ENCODE results near the gene DAPK2.

The DAPK2 gene

GRCh38 chr15:63991706-63992105 lies 54.6 kb downstream of the DAPK2 start:
- TF ChIP-seq ZBTB7A (IDR thresholded peaks at IDR 0.05; ENCODE audit: low read depth) (no peak), TCF12 (IDR thresholded peaks at IDR 0.05; ENCODE audit: low read depth) (no peak), EGR1 (IDR thresholded peaks at IDR 0.05) (no peak), RAD21 (IDR thresholded peaks at IDR 0.05; ENCODE audit: low read depth) (no peak), REST (IDR thresholded peaks at IDR 0.05; ENCODE audit: low read depth) (no peak), FOXM1 (IDR thresholded peaks at IDR 0.05; ENCODE audit: borderline replicate concordance, low read depth) (no peak), CEBPB (IDR thresholded peaks at IDR 0.05) (no peak), YY1 (IDR thresholded peaks at IDR 0.05; ENCODE audit: low read depth) (no peak), TEAD4 (IDR thresholded peaks at IDR 0.05) (no peak), MAX (IDR thresholded peaks at IDR 0.05) (no peak), NFIC (IDR thresholded peaks at IDR 0.05) (no peak), EP300 (IDR thresholded peaks at IDR 0.05; ENCODE audit: borderline replicate concordance) (no peak), TAF1 (IDR thresholded peaks at IDR 0.05; ENCODE audit: low read depth) (no peak), CREB1 (IDR thresholded peaks at IDR 0.05; ENCODE audit: low read depth) (no peak)
- TF ChIP-seq, protein P1, sequence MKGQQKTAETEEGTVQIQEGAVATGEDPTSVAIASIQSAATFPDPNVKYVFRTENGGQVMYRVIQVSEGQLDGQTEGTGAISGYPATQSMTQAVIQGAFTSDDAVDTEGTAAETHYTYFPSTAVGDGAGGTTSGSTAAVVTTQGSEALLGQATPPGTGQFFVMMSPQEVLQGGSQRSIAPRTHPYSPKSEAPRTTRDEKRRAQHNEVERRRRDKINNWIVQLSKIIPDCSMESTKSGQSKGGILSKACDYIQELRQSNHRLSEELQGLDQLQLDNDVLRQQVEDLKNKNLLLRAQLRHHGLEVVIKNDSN (IDR thresholded peaks at IDR 0.05) = no peak

GRCh38 chr15:63990454-63990853 lies 55.8 kb downstream of the DAPK2 start:
- TF ChIP-seq EGR1 (IDR thresholded peaks at IDR 0.05) = no peak
- no peak for TF ChIP-seq YY1 (IDR thresholded peaks at IDR 0.05; ENCODE audit: low read depth)
- TF ChIP-seq, protein P1 (IDR thresholded peaks at IDR 0.05) = no peak

DNA sequence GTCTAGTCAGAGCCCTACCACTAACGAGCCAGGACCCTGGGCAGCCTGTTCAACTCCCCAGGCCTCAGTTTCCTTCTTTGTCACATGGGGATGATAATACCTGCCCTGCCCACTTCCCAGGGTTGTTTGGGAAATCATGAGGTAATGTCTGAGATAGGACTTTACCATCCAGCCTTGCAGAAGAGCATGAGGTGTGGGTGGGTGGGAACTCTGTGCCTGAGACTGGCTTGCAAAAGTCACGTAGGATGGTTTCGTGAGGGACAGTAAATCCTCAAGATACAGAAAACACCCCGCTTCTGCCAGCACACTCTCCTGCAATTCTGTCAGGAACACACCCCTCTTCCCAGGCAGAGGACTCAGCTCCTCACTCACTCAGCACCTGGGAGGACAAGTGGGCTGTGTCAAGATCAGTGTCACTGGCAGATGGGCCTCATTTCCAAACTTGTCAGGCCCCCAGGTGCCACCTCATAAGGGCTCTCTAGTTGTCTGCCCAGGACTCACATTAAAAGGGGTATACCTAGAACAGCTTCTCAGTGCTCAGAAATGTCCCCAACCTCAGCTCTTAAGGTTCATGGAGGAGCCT lies 58.4 kb downstream of the DAPK2 start:
- TF ChIP-seq, protein P1 (IDR thresholded peaks at IDR 0.05) = no peak
- no peak for TF ChIP-seq FOXM1 (IDR thresholded peaks at IDR 0.05; ENCODE audit: borderline replicate concordance, low read depth)
- TF ChIP-seq TCF12 (IDR thresholded peaks at IDR 0.05; ENCODE audit: low read depth) = no peak
- no peak for TF ChIP-seq YY1 (IDR thresholded peaks at IDR 0.05; ENCODE audit: low read depth)
- TF ChIP-seq ZBTB7A (IDR thresholded peaks at IDR 0.05; ENCODE audit: low read depth) = no peak
- TF ChIP-seq RAD21 (IDR thresholded peaks at IDR 0.05; ENCODE audit: low read depth) = no peak

- TF ChIP-seq MAX (IDR thresholded peaks at IDR 0.05) (no peak), YY1 (IDR thresholded peaks at IDR 0.05; ENCODE audit: low read depth) (no peak), FOXM1 (IDR thresholded peaks at IDR 0.05; ENCODE audit: borderline replicate concordance, low read depth) (no peak), EP300 (IDR thresholded peaks at IDR 0.05; ENCODE audit: borderline replicate concordance) (no peak), EGR1 (IDR thresholded peaks at IDR 0.05) (no peak), REST (IDR thresholded peaks at IDR 0.05; ENCODE audit: low read depth) (no peak), RAD21 (IDR thresholded peaks at IDR 0.05; ENCODE audit: low read depth) (no peak), CEBPB (IDR thresholded peaks at IDR 0.05) (no peak), ZBTB7A (IDR thresholded peaks at IDR 0.05; ENCODE audit: low read depth) (no peak)
- TF ChIP-seq, protein P1 (IDR thresholded peaks at IDR 0.05) = no peak
These were observed 59.4 kb downstream of the DAPK2 start for GRCh38 chr15:63986751-63987341.

DNA sequence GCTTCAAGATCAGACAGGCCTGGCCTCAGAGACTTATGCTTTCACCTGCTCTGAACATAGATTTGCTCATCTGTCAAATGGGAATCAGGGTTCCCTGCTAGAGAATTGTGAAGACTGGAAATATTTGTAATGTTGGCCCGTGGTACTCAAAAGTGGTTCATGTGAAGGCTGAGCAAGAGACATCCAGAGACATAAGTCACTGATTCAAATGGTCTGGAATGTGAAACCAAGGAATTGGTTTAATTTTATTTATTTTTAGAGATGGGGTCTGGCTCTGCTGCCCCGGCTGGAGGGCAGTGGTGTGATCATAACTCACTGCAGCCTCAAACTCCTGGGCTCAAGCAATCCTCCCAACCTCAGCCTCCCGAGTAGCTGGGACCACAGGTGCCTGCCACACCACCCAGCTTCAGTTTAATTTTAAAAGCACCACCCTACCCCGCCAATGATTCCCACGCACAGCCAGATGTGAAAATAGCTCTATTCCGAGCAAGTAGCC lies 60.1 kb downstream of the DAPK2 start:
- TF ChIP-seq TEAD4 (IDR thresholded peaks at IDR 0.05) = no peak
- no peak for TF ChIP-seq TCF12 (IDR thresholded peaks at IDR 0.05; ENCODE audit: low read depth)
- TF ChIP-seq CEBPB (IDR thresholded peaks at IDR 0.05) = no peak
- no peak for TF ChIP-seq YY1 (IDR thresholded peaks at IDR 0.05; ENCODE audit: low read depth)
- TF ChIP-seq EP300 (IDR thresholded peaks at IDR 0.05; ENCODE audit: borderline replicate concordance) = no peak
- TF ChIP-seq CREB1 (IDR thresholded peaks at IDR 0.05; ENCODE audit: low read depth) = no peak
- TF ChIP-seq MAX (IDR thresholded peaks at IDR 0.05) = no peak
- TF ChIP-seq, protein P1 (IDR thresholded peaks at IDR 0.05) = no peak
- TF ChIP-seq RAD21 (IDR thresholded peaks at IDR 0.05; ENCODE audit: low read depth) = no peak
- TF ChIP-seq ZBTB7A (IDR thresholded peaks at IDR 0.05; ENCODE audit: low read depth) = no peak
- no peak for TF ChIP-seq FOXM1 (IDR thresholded peaks at IDR 0.05; ENCODE audit: borderline replicate concordance, low read depth)
- no peak for TF ChIP-seq EGR1 (IDR thresholded peaks at IDR 0.05)
- TF ChIP-seq NFIC (IDR thresholded peaks at IDR 0.05) = no peak
- no peak for TF ChIP-seq TAF1 (IDR thresholded peaks at IDR 0.05; ENCODE audit: low read depth)
- TF ChIP-seq REST (IDR thresholded peaks at IDR 0.05; ENCODE audit: low read depth) = no peak

All from Ishikawa (cell line).